Uterus (tissue), 2 donors: ENCODE measurements around the gene PTPRN2.

Experiments
- CTCF ChIP-seq, 4 experiments: fragments of 200-600 bp in 2 of 4; fragments of 450-650 bp in 2 of 4; sonication (generic) in 2 of 4; IDR thresholded peaks; one replicate each; pipeline ENCODE4 v1.5.1; 2016 to 2019; ENCODE audit warnings: antibody characterized with exemption in 4 of 4, mild to moderate bottlenecking in 2 of 4, moderate library complexity in 1 of 4
- POLR2A ChIP-seq, 2 donors: fragments of 450-650 bp; IDR thresholded peaks; one replicate each; pipeline ENCODE4 v1.6.1; 2016; ENCODE audit warnings: antibody characterized with exemption in 2 of 2, mild to moderate bottlenecking in 1 of 2, moderate library complexity in 1 of 2

- TF ChIP-seq CTCF (IDR thresholded peaks at IDR 0.05) (no peak), POLR2A (IDR thresholded peaks at IDR 0.05) (no peak)
Observed at GRCh38 chr7:158343526-158343925, 244.1 kb downstream of the PTPRN2 start.
